ENCODE data around the gene CRACR2B.

The CRACR2B gene

DNA sequence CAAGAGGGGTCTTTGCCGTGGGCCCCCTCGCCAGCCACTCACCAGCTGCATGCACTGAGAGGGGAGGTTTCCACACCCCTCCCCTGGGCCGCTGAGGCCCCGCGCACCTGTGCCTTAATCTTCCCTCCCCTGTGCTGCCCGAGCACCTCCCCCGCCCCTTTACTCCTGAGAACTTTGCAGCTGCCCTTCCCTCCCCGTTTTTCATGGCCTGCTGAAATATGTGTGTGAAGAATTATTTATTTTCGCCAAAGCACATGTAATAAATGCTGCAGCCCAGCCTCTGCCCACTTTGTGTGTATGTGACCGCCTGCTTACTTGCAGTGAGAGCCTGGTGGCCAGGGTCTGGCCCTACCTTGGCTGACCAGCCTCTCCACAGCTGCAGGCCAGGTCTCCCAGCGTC is 2.8 kb upstream of the CRACR2B start:
- no peak overlapping the region for H3K27ac ChIP-seq (ENCODE audit: low read length)
- peaks cover 46% of the 10 kb centered on the region for H3K27me3 ChIP-seq (ENCODE audit: insufficient read depth, low read length)

DNA sequence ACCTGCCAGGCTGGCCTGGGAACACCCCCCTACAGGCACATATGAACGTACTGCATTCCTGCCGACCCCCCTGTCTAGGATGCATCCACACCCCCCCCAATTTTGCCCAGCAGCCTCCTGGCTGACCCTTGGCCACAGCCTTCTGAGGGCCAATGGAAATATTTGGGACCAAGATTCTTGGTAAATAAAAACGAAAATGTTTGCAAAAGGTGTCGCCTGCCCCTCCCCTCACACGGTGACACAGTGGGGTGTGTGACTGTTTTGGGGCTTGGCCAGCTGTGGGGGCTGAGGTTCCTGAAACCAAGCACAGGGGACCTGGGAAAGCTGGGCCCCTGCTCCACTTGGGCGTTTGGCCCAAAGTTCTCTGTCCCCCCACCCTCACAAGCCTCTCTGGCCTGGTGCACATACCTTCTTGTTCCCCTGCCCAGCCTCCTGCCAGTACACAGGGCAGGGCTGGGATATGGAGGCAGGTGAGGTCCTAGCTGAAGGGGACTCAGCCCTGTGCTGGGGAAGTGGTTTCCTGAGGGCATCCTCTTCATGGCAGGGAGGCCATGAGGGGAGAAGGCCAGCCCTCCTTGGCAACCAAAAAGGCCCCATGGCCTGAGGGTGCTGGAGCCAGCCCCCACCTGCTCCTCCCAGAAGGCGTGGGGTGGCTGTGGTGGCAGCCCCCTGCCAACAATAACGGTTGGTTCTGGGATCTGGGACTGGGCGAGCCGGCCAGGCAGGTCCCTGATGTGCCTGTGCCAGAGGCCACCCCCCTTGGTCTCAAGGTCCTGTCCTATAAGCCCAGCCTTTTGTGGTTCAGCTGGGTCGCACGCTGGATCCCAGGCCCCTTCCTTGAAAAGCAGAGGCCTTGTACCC is 2.1 kb upstream of the CRACR2B start:
- no peak overlapping the region for H3K9ac ChIP-seq (ENCODE audit: low read depth, low read length)
- H3K36me3 ChIP-seq (ENCODE audit: insufficient read depth, low read depth, low read length), result peaks cover 8% of the 10 kb centered on the region
- H3K4me1 ChIP-seq (ENCODE audit: insufficient read depth, low read length), result peaks cover 15% of the 10 kb centered on the region; the same call in 1 of the 2 replicates
- no peaks in the 10 kb centered on the region for H3K9me3 ChIP-seq (ENCODE audit: insufficient read depth, low read depth, low read length)
- no peak overlapping the region for H3K4me3 ChIP-seq (ENCODE audit: low read length)
- peaks cover 53% of the 10 kb centered on the region for H3K27me3 ChIP-seq (ENCODE audit: insufficient read depth, low read length)
- no peak overlapping the region for H3K27ac ChIP-seq (ENCODE audit: low read length)

More for the DNA sequence above, 2.8 kb upstream of the CRACR2B start:
- Histone ChIP-seq H3K4me1 (ENCODE audit: insufficient read depth, low read length) (peaks cover 15% of the 10 kb centered on the region; the same call in 1 of the 2 replicates), H3K9me3 (ENCODE audit: insufficient read depth, low read depth, low read length) (no peaks in the 10 kb centered on the region), H3K36me3 (ENCODE audit: insufficient read depth, low read depth, low read length) (peaks cover 8% of the 10 kb centered on the region), H3K4me3 (ENCODE audit: low read length) (no peak overlapping the region), H3K9ac (ENCODE audit: low read depth, low read length) (no peak overlapping the region)

DNA sequence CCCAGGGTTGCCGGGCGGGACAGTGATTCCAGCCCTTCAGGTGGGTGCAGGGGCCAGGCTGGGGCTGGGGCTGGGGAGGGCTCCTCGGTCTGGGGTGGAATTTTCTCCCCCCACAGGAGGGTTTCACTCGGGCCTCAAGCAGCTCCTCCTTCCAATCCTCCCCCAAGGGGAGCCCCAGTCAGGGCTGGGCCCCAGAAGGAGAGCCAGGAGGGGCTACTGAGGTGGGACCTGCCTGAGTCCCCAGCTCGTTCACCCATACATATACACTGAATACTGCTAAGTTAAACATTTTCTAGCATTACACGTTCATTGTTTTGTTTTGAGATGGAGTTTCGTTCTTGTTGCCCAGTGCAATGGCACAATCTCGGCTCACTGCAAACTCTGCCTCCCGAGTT is 1.5 kb upstream of the CRACR2B start:
- no peak overlapping the region for H3K9ac ChIP-seq (ENCODE audit: low read depth, low read length)
- peaks cover 8% of the 10 kb centered on the region for H3K36me3 ChIP-seq (ENCODE audit: insufficient read depth, low read depth, low read length)
- H3K27me3 ChIP-seq (ENCODE audit: insufficient read depth, low read length), result peaks cover 59% of the 10 kb centered on the region
- H3K4me1 ChIP-seq (ENCODE audit: insufficient read depth, low read length), result peaks cover 15% of the 10 kb centered on the region
- no peaks in the 10 kb centered on the region for H3K9me3 ChIP-seq (ENCODE audit: insufficient read depth, low read depth, low read length)
- H3K27ac ChIP-seq (ENCODE audit: low read length), result no peak overlapping the region
- no peak overlapping the region for H3K4me3 ChIP-seq (ENCODE audit: low read length)

DNA sequence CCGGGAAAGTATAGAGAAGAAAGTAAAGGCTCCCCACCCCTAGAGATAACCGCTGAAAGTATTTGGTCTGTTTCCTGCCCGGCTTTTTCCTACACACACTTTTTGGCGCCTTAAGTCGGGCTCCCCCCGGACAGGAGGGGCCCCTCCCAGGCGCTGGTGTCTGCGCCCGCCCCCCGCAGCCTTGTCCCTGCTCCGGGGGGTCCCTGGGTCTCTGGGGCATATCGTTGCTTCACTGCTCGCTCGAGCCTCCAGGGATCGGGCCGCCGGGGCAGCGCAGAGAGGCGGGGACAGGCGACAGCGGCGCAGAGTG is 928 bp upstream of the CRACR2B start:
- Histone ChIP-seq H3K9ac (ENCODE audit: low read depth, low read length) (no peak overlapping the region), H3K36me3 (ENCODE audit: insufficient read depth, low read depth, low read length) (peaks cover 8% of the 10 kb centered on the region), H3K4me3 (ENCODE audit: low read length) (peak overlapping the region; percentile 64; the same call in 1 of the 2 replicates), H3K27ac (ENCODE audit: low read length) (no peak overlapping the region), H3K27me3 (ENCODE audit: insufficient read depth, low read length) (peaks cover 65% of the 10 kb centered on the region), H3K9me3 (ENCODE audit: insufficient read depth, low read depth, low read length) (no peaks in the 10 kb centered on the region), H3K4me1 (ENCODE audit: insufficient read depth, low read length) (peaks cover 17% of the 10 kb centered on the region)

DNA sequence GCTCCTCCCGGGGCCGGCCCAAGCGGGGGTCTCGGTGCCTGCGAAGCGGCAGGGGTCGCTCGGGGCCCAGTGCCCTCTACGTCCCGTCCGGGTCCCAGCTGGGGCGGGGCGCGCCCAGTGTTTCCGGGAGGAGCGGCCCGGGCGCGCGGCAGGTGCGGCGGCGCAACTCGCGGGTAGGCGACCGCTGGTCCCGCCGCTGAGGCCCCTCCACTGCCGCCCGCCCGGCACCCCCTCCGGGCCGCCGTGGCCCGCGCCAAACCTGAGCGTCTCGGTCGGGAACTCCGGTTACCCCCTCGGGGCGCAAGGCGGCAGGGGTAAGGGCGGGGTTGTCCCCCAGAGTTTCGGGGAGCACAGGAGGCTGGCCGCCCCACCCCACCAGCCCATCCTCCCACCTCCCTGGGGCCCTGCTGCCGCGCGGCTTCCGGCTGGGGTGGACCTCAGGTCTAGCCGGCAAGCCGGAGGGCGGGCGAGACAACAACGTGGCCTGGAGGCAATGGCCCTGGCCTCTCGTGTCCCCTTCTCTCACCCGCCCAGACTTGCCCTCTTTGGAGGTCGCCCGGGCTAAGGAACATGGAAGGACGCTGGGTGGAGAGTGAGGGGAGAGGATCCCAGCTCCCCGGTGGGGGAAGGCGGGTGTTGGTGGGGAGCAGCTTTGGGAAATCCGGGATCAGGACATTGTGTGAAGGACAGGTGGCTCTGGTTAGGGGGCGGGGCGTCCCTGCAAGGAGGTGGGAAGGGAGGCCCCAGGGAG is 398 bp upstream of the CRACR2B start:
- H3K27me3 ChIP-seq (ENCODE audit: insufficient read depth, low read length), result peaks cover 70% of the 10 kb centered on the region
- peaks cover 6% of the 10 kb centered on the region for H3K36me3 ChIP-seq (ENCODE audit: insufficient read depth, low read depth, low read length)
- no peaks in the 10 kb centered on the region for H3K9me3 ChIP-seq (ENCODE audit: insufficient read depth, low read depth, low read length)
- peak overlapping the region; percentile 64 for H3K4me3 ChIP-seq (ENCODE audit: low read length)
- peak overlapping the region; percentile 50; the same call in 1 of the 2 replicates for H3K9ac ChIP-seq (ENCODE audit: low read depth, low read length)
- H3K4me1 ChIP-seq (ENCODE audit: insufficient read depth, low read length), result peaks cover 22% of the 10 kb centered on the region
- no peak overlapping the region for H3K27ac ChIP-seq (ENCODE audit: low read length)

DNA sequence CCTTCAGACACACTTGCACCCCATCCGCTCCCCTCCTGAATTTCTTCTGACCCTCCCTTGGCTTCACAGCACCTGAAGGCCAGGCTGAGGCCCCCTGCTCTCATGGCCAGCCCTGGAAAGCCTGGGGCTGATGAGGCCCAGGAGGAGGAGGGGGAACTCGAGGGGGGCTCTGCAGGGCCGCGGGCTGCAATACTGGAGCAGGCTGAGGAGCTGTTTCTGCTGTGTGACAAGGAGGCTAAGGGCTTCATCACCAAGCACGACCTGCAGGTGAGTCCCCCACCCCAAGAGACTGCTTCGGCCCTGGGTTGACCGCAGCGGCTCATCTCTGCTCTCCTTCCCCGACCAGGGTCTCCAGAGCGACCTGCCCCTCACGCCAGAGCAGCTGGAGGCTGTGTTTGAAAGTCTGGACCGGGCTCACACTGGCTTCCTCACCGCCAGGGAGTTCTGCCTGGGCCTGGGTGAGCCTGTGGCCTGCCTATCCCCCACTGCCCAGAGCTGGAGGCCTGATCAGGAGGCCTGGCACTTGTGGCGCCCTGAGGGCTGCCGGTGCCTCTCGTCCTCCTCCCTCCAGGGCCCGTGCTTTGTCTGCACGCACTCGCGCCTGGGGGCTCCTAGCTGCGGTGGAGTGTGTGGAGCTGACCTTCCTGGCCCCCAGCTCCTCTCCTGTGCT is 922 bp downstream of the CRACR2B start:
- Histone ChIP-seq H3K4me1 (ENCODE audit: insufficient read depth, low read length) (peaks cover 22% of the 10 kb centered on the region), H3K9me3 (ENCODE audit: insufficient read depth, low read depth, low read length) (no peaks in the 10 kb centered on the region), H3K9ac (ENCODE audit: low read depth, low read length) (peak overlapping the region; percentile 45; the same call in 1 of the 2 replicates), H3K4me3 (ENCODE audit: low read length) (peak overlapping the region; percentile 56; the same call in 1 of the 2 replicates), H3K36me3 (ENCODE audit: insufficient read depth, low read depth, low read length) (peaks cover 4% of the 10 kb centered on the region; the same call in 1 of the 2 replicates), H3K27me3 (ENCODE audit: insufficient read depth, low read length) (peaks cover 76% of the 10 kb centered on the region), H3K27ac (ENCODE audit: low read length) (no peak overlapping the region)

DNA sequence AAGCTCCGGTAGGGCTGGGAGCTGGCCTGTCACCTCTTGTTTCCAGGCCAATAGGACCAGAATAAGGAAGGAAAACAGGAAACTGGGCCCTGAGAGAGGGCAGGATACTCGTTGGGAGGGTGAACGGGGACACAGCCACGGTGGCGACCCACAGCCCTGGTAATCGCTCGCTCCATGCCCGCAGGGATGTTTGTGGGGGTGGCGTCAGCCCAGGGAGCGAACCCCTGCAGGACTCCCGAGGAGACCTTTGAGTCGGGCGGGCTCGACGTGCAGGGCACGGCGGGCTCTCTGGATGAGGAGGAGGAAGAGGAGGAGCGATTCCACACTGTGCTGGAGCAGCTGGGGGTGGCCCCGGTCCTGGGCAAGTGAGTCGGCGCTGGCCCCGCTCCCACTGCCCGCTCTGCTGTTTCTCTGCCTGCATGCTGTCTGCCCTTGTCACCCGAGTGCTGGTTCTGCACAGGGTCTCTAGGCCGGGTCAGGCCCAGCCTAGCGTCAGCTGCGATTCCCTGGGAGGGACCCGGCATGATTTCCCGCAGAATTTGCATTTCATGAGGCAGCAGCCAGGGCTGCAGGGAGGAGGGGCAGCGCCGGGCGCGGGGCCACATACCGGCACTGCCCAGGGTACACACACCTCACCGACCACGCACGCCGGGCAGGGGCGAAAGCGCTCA is 1.6 kb downstream of the CRACR2B start:
- peaks cover 25% of the 10 kb centered on the region for H3K4me1 ChIP-seq (ENCODE audit: insufficient read depth, low read length)
- H3K4me3 ChIP-seq (ENCODE audit: low read length), result peak overlapping the region; percentile 56
- H3K9me3 ChIP-seq (ENCODE audit: insufficient read depth, low read depth, low read length), result no peaks in the 10 kb centered on the region
- peaks cover 81% of the 10 kb centered on the region for H3K27me3 ChIP-seq (ENCODE audit: insufficient read depth, low read length)
- peaks cover 4% of the 10 kb centered on the region; the same call in 1 of the 2 replicates for H3K36me3 ChIP-seq (ENCODE audit: insufficient read depth, low read depth, low read length)
- H3K27ac ChIP-seq (ENCODE audit: low read length), result no peak overlapping the region
- peak overlapping the region; percentile 45; the same call in 1 of the 2 replicates for H3K9ac ChIP-seq (ENCODE audit: low read depth, low read length)

DNA sequence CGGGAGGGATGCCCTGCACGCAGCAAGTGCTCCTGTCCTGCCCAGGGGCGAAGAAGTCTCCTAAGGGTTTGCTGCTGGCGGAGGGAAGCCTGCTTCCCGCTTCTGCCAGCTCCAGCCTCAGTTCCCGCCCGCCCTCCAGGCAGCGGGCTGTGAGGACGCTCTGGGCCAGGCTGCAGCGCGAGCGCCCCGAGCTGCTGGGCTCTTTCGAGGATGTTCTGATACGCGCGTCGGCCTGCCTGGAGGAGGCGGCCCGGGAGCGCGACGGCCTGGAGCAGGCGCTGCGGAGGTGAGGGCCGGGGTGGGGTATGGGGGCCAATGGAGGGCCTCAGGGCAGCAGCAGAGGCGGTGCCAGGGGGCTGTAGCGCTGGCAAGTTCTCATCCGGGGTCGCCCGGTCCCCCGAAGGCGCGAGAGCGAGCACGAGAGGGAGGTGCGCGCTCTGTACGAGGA is 2.2 kb downstream of the CRACR2B start:
- peaks cover 25% of the 10 kb centered on the region for H3K4me1 ChIP-seq (ENCODE audit: insufficient read depth, low read length)
- no peak overlapping the region for H3K27ac ChIP-seq (ENCODE audit: low read length)
- peaks cover 4% of the 10 kb centered on the region; the same call in 1 of the 2 replicates for H3K36me3 ChIP-seq (ENCODE audit: insufficient read depth, low read depth, low read length)
- H3K9me3 ChIP-seq (ENCODE audit: insufficient read depth, low read depth, low read length), result no peaks in the 10 kb centered on the region
- H3K4me3 ChIP-seq (ENCODE audit: low read length), result peak overlapping the region; percentile 56; the same call in 1 of the 2 replicates
- peaks cover 81% of the 10 kb centered on the region for H3K27me3 ChIP-seq (ENCODE audit: insufficient read depth, low read length)
- H3K9ac ChIP-seq (ENCODE audit: low read depth, low read length), result peak overlapping the region; percentile 45; the same call in 1 of the 2 replicates

DNA sequence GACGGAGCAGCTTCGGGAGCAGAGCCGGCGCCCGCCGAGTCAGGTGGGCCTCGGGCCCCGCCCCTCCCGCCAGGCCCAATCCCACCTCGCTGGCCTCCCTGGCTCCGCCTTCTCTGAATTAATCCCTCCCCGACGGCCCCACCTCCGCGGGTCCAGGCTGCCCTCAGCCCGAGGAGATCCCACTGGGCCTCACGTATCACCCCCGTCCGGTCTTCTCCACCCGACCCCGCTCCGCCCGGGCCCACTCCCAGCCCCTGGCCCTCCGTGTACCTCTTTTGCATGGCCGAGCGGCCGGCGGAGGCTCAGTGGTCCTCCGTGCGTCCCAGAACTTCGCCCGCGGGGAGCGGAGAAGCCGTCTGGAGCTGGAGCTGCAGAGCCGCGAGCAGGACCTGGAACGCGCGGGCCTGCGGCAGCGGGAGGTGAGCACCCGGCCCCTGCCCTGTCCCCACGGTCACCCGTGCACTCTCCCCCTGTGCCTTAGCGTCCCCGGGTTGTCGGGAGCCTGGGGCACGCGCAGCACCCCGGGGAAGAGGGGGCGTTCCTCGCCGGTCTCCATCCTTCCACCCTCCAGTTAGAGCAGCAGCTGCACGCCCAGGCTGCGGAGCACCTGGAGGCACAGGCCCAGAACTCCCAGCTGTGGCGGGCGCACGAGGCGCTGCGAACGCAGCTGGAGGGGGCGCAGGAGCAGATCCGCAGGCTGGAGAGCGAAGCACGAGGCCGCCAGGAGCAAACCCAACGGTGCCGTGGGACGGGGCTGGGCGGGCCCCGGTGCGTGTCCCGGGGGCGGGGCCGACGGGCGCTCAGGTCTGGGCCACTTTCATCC is 2.8 kb downstream of the CRACR2B start:
- H3K27me3 ChIP-seq (ENCODE audit: insufficient read depth, low read length), result peaks cover 77% of the 10 kb centered on the region
- H3K9me3 ChIP-seq (ENCODE audit: insufficient read depth, low read depth, low read length), result no peaks in the 10 kb centered on the region
- no peak overlapping the region for H3K9ac ChIP-seq (ENCODE audit: low read depth, low read length)
- peaks cover 25% of the 10 kb centered on the region for H3K4me1 ChIP-seq (ENCODE audit: insufficient read depth, low read length)
- peak overlapping the region; percentile 56 for H3K4me3 ChIP-seq (ENCODE audit: low read length)
- no peaks in the 10 kb centered on the region for H3K36me3 ChIP-seq (ENCODE audit: insufficient read depth, low read depth, low read length)
- no peak overlapping the region for H3K27ac ChIP-seq (ENCODE audit: low read length)

DNA sequence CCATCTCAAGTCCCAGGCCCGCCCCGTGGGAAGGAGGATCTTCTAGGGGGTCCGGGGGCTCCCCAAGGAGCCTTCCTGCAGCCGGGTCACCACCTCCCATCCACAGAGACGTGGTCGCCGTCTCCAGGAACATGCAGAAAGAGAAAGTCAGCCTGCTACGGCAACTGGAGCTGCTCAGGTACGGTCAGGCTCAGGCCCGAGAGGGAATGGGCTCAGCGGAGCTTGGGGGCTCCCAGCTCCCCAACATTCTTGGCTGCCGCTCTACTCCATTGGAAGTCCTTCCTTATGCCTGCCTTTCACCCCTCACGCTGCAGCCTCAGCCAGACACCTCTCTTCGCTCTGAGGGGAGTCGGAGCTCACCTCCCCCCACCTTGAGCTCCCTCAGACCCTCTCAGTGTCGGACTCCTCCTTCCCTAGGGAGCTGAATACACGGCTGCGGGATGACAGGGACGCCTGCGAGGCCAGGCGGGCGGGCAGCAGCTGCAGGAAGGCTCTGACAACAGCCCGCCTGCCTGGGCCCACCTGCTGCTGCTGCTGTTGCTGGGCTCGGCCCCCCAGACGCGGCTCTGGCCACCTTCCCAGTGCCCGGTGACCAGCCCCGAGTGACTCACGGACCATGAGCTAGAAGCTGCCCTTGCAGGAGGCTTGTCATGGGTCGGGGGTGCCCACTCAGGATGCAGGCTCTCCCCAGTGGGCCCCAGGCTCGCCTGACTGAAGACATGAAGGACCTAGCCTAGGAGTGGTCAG is 3.6 kb downstream of the CRACR2B start:
- Histone ChIP-seq H3K9me3 (ENCODE audit: insufficient read depth, low read depth, low read length) (no peaks in the 10 kb centered on the region), H3K4me3 (ENCODE audit: low read length) (peak overlapping the region; percentile 56), H3K27me3 (ENCODE audit: insufficient read depth, low read length) (peaks cover 70% of the 10 kb centered on the region), H3K36me3 (ENCODE audit: insufficient read depth, low read depth, low read length) (no peaks in the 10 kb centered on the region), H3K9ac (ENCODE audit: low read depth, low read length) (no peak overlapping the region), H3K4me1 (ENCODE audit: insufficient read depth, low read length) (peaks cover 25% of the 10 kb centered on the region), H3K27ac (ENCODE audit: low read length) (no peak overlapping the region)

Data from iPS-20b (cell line).